K562 (cell line): ENCODE measurements around the gene CRLF3. TPM values are rescaled to one million over a fixed set of nuclear protein-coding genes. Genes with fewer than 3 reads are reported as not detected.

Source experiments
- ATAC-seq: fragments of 200-7000 bp; cut with Tn5 transposase; 3 replicates; pipeline ENCODE4 v1.9.1; 2020; ENCODE audit warnings: moderate library complexity
- BruUV-seq: library from RNA; stranded (reverse); fragments of 400-500 nt; replicated peaks from 2 replicates; lab custom pipeline; 2021; lab: Mats Ljungman, UMichigan
- CTCF ChIA-PET: fragments of 300-600 bp; formaldehyde crosslinking; extraction: SDS; loops from one replicate; lab custom pipeline; 2021; ENCODE audit warnings: low intra/inter-chr PET ratio; lab: Yijun Ruan, JAX
- POLR2A ChIA-PET: fragments of 300-600, 350-650 bp; sonication (Branson Sonifier 250); formaldehyde crosslinking; extraction: SDS; loops from one replicate; lab custom pipeline; 2021; ENCODE audit warnings: antibody characterized with exemption, inconsistent platforms; lab: Yijun Ruan, JAX
- DNase-seq, 4 experiments: peaks; one replicate each; pipeline versions ENCODE4 v3.0.0 to v3.0.0-alpha.2; 2011 to 2018; ENCODE audit warnings: low spot score in 3 of 4, mixed read lengths in 3 of 4; ENCODE audit errors: extremely low read depth in 1 of 4
- FAIRE-seq: peaks from 2 replicates; lab custom pipeline; 2011; peaks lifted over from hg19 to GRCh38; lab: Jason Lieb, UNC
- H2AFZ ChIP-seq: 2 replicates; pipeline ENCODE4 v1.6.0; 2011; ENCODE audit warnings: low read depth, low read length, control low read depth, inconsistent platforms
- H3K27ac ChIP-seq: fragments of 200-600 bp; 3 replicates; pipeline ENCODE4 v1.8.0; 2011; ENCODE audit warnings: low read depth, mild to moderate bottlenecking, control low read depth, inconsistent platforms, low read length, moderate library complexity, mixed read lengths; ENCODE audit errors: extremely low read depth
- H3K27me3 ChIP-seq, 2 experiments: fragments of 300-600 bp in 1 of 2; 2 replicates in 1 of 2; 3 replicates in 1 of 2; pipeline versions ENCODE4 v1.6.0 to v1.8.0; 2011; ENCODE audit warnings: inconsistent platforms in 2 of 2, low read length in 2 of 2, mild to moderate bottlenecking in 1 of 2, mixed read lengths in 1 of 2, moderate library complexity in 1 of 2; ENCODE audit not compliant: control insufficient read depth in 2 of 2, insufficient read depth in 2 of 2
- H3K36me3 ChIP-seq: fragments of 300-600 bp; 3 replicates; pipeline ENCODE4 v1.8.0; 2011; ENCODE audit warnings: mild to moderate bottlenecking, low read length, inconsistent platforms; ENCODE audit not compliant: control insufficient read depth, insufficient read depth
- H3K4me1 ChIP-seq, 2 experiments: fragments of 200-600 bp in 1 of 2; replicated peaks in 1 of 2; 2 replicates in 1 of 2; 3 replicates in 1 of 2; pipeline versions ENCODE4 v1.5.1 to v1.8.0; 2011; ENCODE audit warnings: inconsistent platforms in 2 of 2, low read length in 2 of 2, mild to moderate bottlenecking in 1 of 2, mixed read lengths in 1 of 2, moderate library complexity in 1 of 2; ENCODE audit not compliant: control insufficient read depth in 2 of 2, insufficient read depth in 2 of 2
- H3K4me2 ChIP-seq: 2 replicates; pipeline ENCODE4 v1.6.1; 2011; ENCODE audit warnings: low read length, control low read depth, inconsistent platforms, mixed read lengths; ENCODE audit not compliant: insufficient read depth
- H3K4me3 ChIP-seq: fragments of 200-600 bp; sonication (generic), shearing (Covaris generic); 2 replicates; pipeline ENCODE4 v1.5.1; 2016; ENCODE audit warnings: control low read depth, inconsistent platforms
- H3K79me2 ChIP-seq: fragments of 200-600 bp; 3 replicates; pipeline ENCODE4 v1.8.0; 2011; ENCODE audit warnings: low read length, inconsistent platforms; ENCODE audit not compliant: control insufficient read depth, insufficient read depth
- H3K9ac ChIP-seq, 2 experiments: 2 replicates each; pipeline versions ENCODE4 v1.6.0 to v1.6.1; 2011; ENCODE audit warnings: low read depth in 2 of 2, low read length in 2 of 2, control low read depth in 1 of 2, inconsistent platforms in 1 of 2, mild to moderate bottlenecking in 1 of 2, mixed read lengths in 1 of 2; ENCODE audit not compliant: insufficient read depth in 1 of 2
- H3K9me1 ChIP-seq: one replicate; pipeline ENCODE4 v1.6.0; 2011; ENCODE audit warnings: inconsistent platforms, mild to moderate bottlenecking, low read length, moderate library complexity; ENCODE audit not compliant: control insufficient read depth, insufficient read depth
- H3K9me3 ChIP-seq: replicated peaks from 2 replicates; pipeline ENCODE4 v1.5.1; 2011; ENCODE audit warnings: low read depth, low read length, inconsistent platforms; ENCODE audit not compliant: control insufficient read depth, insufficient read depth
- H4K20me1 ChIP-seq: replicated peaks from 2 replicates; pipeline ENCODE4 v1.6.1; 2011; ENCODE audit warnings: low read length, inconsistent platforms, mixed read lengths; ENCODE audit not compliant: control insufficient read depth, insufficient read depth
- DEAF1 ChIP-seq: fragments of 450-650 bp; formaldehyde crosslinking; IDR thresholded peaks from 2 replicates; pipeline ENCODE4 v1.4.0; 2020; ENCODE audit warnings: mild to moderate bottlenecking, moderate library complexity
- ERF ChIP-seq: fragments of 450-650 bp; formaldehyde crosslinking; IDR thresholded peaks from 2 replicates; pipeline ENCODE4 v1.4.0; 2020; ENCODE audit warnings: mild to moderate bottlenecking, mixed read lengths
- HDAC6 ChIP-seq: IDR thresholded peaks from 2 replicates; pipeline ENCODE4 v1.6.1; 2012; ENCODE audit warnings: low read depth, mild to moderate bottlenecking, control low read depth, inconsistent platforms, low read length, moderate library complexity
- JUN ChIP-seq, 2 experiments: sonication (generic) in 1 of 2; formaldehyde crosslinking in 1 of 2; IDR thresholded peaks; 2 replicates each; pipeline versions ENCODE4 v1.6.1 to v1.8.0; 2012 to 2022; ENCODE audit warnings: borderline replicate concordance in 2 of 2, mild to moderate bottlenecking in 2 of 2, improper control_type of control experiment in 1 of 2, low read depth in 1 of 2, low read length in 1 of 2, missing genetic modification reagents in 1 of 2
- KLF10 ChIP-seq: fragments of 250-450 bp; sonication (Bioruptor Pico); IDR thresholded peaks from 2 replicates; pipeline ENCODE4 v1.6.1; 2021; ENCODE audit warnings: matching md5 sums
- MBD1 ChIP-seq: fragments of 250-450 bp; sonication (Bioruptor Pico); IDR thresholded peaks from 2 replicates; pipeline ENCODE4 v1.8.0; 2022; ENCODE audit warnings: inconsistent platforms
- POLR2G ChIP-seq: fragments of 200-400 bp; formaldehyde crosslinking; IDR thresholded peaks from 2 replicates; pipeline ENCODE4 v1.6.1; 2017; ENCODE audit warnings: low read depth, mild to moderate bottlenecking, antibody characterized with exemption, low read length, moderate library complexity
- ZBTB12 ChIP-seq: fragments of 250-450 bp; sonication (Bioruptor Pico); IDR thresholded peaks from 2 replicates; pipeline ENCODE4 v1.4.0; 2020
- ZBTB7A ChIP-seq: IDR thresholded peaks from 2 replicates; pipeline ENCODE4 v1.6.1; 2011; ENCODE audit warnings: low read depth, mild to moderate bottlenecking, low read length, moderate library complexity, borderline replicate concordance; ENCODE audit not compliant: control insufficient read depth
- ZNF23 ChIP-seq: fragments of 250-450 bp; sonication (Bioruptor Pico); IDR thresholded peaks from 2 replicates; pipeline ENCODE4 v1.4.0; 2020; ENCODE audit warnings: mild to moderate bottlenecking
- ZSCAN29 ChIP-seq: fragments of 450-650 bp; IDR thresholded peaks from 2 replicates; pipeline ENCODE4 v1.6.1; 2017
- WGBS: fragments of 100-300 bp; shearing (Covaris generic); methylation state at CpG from one replicate; pipeline ENCODE4 v1.1.6; 2016; ENCODE audit warnings: low coverage, mixed read lengths; ENCODE audit not compliant: insufficient coverage; ENCODE audit errors: missing lambda C conversion rate; 5-methylcytosine and 5-hydroxymethylcytosine counted together
- in situ Hi-C: fragments of 300-500 bp; cut with MboI; formaldehyde crosslinking; loops from 4 replicates; pipeline ENCODE4 v1.15.0; 2018; ENCODE audit warnings: inconsistent platforms, mixed read lengths
- intact Hi-C: fragments of 100-400 bp; cut with micrococcal nuclease; formaldehyde crosslinking; loops from 2 replicates; pipeline ENCODE4 v1.14.2; 2022
- polyA plus RNA-seq, 8 experiments: library from polyadenylated mRNA; depleted of rRNA in 4 of 8; stranded (reverse) in 5 of 8; unstranded in 3 of 8; fragments of >200 nt; fragmentation: Nextera tagmentation in 2 of 8; fragmentation: Illumina TruSeq in 1 of 8; extraction: Ambion mirVana in 2 of 8; extraction: Trizol in 1 of 8; gene quantifications; 2 replicates each; pipeline versions ENCODE4 v1.2.1 to v1.2.3, GENCODE V29; 2011 to 2014; ENCODE audit warnings: inconsistent platforms in 1 of 8, missing spikeins in 1 of 8
- total RNA-seq, 7 experiments: library from RNA; depleted of rRNA in 6 of 7; stranded (reverse); fragments of >200 nt in 6 of 7; fragmentation: Illumina TruSeq in 2 of 7; extraction: Trizol in 2 of 7; gene quantifications; 2 replicates each; pipeline versions ENCODE4 v1.2.1 to v1.2.3, GENCODE V29; 2011 to 2021; ENCODE audit warnings: low replicate concordance in 1 of 7

Gene CRLF3
- total and polyA plus RNA-seq, 9 of the 15 experiments (the other 6 are each of a cell fraction or from before 2014, with no cell fraction given): 13.2 to 55.9 (median 29.8) TPM

- Histone ChIP-seq H3K36me3 (peaks cover 80% of the 10 kb centered on the region), H3K79me2 (no peaks in the 10 kb centered on the region), H3K9me1 (no peaks in the 10 kb centered on the region), H3K27me3 (no peaks in the 10 kb centered on the region), H3K4me3 (no peak overlapping the region), H3K9me3 (no peaks in the 10 kb centered on the region), H3K4me1 (no peaks in the 10 kb centered on the region), H2AFZ (no peak overlapping the region), H3K27ac (no peak overlapping the region), H3K4me2 (no peak overlapping the region), H4K20me1 (no peaks in the 10 kb centered on the region), H3K9ac (no peak overlapping the region)
- no TSS peak for BruUV-seq
- ChIA-PET CTCF (no interaction called here), POLR2A (interaction anchor here (0.7 to 0.9 kb wide), 2 partner anchors 21 to 28 kb away, joined by 3 read pairs; no protein-coding TSS in a partner anchor)
- in situ Hi-C loops: no loop called here
- FAIRE-seq: no peak
- 96% methylated on average over 4 of the region's 4 CpGs for WGBS
- 0 out of 2 replicates have a peak, but pooled peaks have one; percentile 0 for TF ChIP-seq POLR2G
- no peak for TF ChIP-seq DEAF1
- no peak for TF ChIP-seq ZSCAN29
- ATAC-seq: no peak
- DNase-seq: no peak
- intact Hi-C loops: no loop called here
Measured at GRCh38 chr17:30796016-30796415, 28.5 kb downstream of the CRLF3 start.

- no peak overlapping the region for H3K27ac ChIP-seq
- in situ Hi-C loops (no loop called here), intact Hi-C loops (no loop called here)
- H4K20me1 ChIP-seq: no peaks in the 10 kb centered on the region
- H3K4me3 ChIP-seq: no peak overlapping the region
- H3K4me2 ChIP-seq: no peak overlapping the region
- ATAC-seq (no peak), DNase-seq (no peak), FAIRE-seq (no peak)
- H3K9me3 ChIP-seq: no peaks in the 10 kb centered on the region
- no TSS peak for BruUV-seq
- no peaks in the 10 kb centered on the region for H3K27me3 ChIP-seq
- H3K79me2 ChIP-seq: no peaks in the 10 kb centered on the region
- TF ChIP-seq JUN (IDR thresholded peaks at IDR 0.05; ENCODE audit: borderline replicate concordance, low read depth, low read length) (no peak), JUN (CRISPR knock-in tag; IDR thresholded peaks at IDR 0.05; ENCODE audit: borderline replicate concordance) (no peak), KLF10 (CRISPR knock-in tag) (no peak), ZNF23 (no peak), ERF (CRISPR knock-in tag) (no peak), HDAC6 (no peak), MBD1 (CRISPR knock-in tag) (no peak), ZBTB12 (CRISPR knock-in tag) (no peak), ZBTB7A (no peak)
- peaks cover 83% of the 10 kb centered on the region for H3K36me3 ChIP-seq
- WGBS: 93% methylated on average over 5 of the region's 5 CpGs
- no peaks in the 10 kb centered on the region for H3K4me1 ChIP-seq
- ChIA-PET POLR2A (no interaction called here), CTCF (interaction anchor here (0.6 kb wide), 1 partner anchor 150 kb away, joined by 3 read pairs; no protein-coding TSS in a partner anchor)
- no peak overlapping the region for H3K9ac ChIP-seq
- H2AFZ ChIP-seq: no peak overlapping the region
- no peaks in the 10 kb centered on the region for H3K9me1 ChIP-seq
Measured at GRCh38 chr17:30794372-30794771, 30.1 kb downstream of the CRLF3 start.
